ENCODE data around the gene B4GALNT1. TPM values are rescaled to one million over a fixed set of nuclear protein-coding genes. Genes with fewer than 3 reads are reported as not detected.

Gene B4GALNT1
- total and polyA plus RNA-seq, 9 of the 15 experiments (the other 6 are each of a cell fraction or from before 2014, with no cell fraction given) = 1.0 to 32.2 (median 9.8) TPM

DNA sequence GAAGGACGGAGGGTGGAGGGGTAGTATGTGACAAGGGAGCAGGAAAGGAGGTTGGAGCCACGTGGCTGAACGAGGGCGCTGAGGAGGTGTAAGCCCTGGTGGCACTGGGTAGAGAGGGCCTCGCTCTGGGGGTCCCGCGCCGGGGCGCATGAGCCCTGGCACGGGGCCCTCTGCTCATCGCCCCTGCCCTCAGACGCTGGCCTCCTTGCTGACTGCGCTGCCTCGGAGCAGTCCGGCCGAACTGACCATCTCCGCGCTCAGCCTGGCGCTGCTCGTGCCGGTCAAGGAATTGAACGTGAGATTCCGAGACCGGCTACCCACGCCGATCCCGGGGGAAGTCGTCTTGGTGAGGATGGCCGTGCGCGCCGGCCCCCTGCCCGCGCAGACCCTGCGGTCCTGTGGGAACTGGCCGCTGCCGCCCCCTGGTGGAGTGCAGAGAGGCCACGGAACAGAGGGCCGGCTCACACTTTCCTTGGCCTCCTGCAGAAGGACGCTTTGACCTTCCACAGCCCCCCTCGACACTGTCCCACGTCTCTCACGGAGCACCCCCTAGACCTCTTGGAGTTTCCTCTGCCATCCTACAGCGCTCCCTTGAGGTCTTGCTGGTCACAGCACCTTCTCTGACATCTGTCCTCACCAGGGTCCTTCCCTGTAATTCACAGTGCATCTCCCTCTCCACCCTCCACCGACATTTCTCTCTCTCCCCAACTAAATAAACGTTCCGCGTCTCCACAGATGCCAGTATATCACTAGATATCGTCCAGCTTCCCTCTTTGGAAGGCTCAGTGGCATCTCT is 11.3 kb downstream of the B4GALNT1 start (continued):
- TF ChIP-seq, protein P1, sequence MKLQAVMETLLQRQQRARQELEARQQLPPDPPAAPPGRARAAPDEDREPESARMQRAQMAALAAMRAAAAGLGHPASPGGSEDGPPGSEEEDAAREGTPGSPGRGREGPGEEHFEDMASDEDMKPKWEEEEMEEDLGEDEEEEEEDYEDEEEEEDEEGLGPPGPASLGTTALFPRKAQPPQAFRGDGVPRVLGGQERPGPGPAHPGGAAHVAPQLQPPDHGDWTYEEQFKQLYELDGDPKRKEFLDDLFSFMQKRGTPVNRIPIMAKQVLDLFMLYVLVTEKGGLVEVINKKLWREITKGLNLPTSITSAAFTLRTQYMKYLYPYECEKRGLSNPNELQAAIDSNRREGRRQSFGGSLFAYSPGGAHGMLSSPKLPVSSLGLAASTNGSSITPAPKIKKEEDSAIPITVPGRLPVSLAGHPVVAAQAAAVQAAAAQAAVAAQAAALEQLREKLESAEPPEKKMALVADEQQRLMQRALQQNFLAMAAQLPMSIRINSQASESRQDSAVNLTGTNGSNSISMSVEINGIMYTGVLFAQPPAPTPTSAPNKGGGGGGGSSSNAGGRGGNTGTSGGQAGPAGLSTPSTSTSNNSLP (IDR thresholded peaks at IDR 0.05; ENCODE audit: borderline replicate concordance, low read depth, low read length) = no peak
- TF ChIP-seq ZFP30 (CRISPR knock-in tag; IDR thresholded peaks at IDR 0.05; ENCODE audit: borderline replicate concordance) = no peak
- TF ChIP-seq ZBTB8A (IDR thresholded peaks at IDR 0.05; ENCODE audit: partially characterized antibody) = no peak
- TF ChIP-seq CXXC5 (CRISPR knock-in tag; IDR thresholded peaks at IDR 0.05) = peak; percentile 70; the same call in 1 of the 2 replicates
- no peak for TF ChIP-seq DACH1 (IDR thresholded peaks at IDR 0.05; ENCODE audit: partially characterized antibody)
- TF ChIP-seq, protein P2, sequence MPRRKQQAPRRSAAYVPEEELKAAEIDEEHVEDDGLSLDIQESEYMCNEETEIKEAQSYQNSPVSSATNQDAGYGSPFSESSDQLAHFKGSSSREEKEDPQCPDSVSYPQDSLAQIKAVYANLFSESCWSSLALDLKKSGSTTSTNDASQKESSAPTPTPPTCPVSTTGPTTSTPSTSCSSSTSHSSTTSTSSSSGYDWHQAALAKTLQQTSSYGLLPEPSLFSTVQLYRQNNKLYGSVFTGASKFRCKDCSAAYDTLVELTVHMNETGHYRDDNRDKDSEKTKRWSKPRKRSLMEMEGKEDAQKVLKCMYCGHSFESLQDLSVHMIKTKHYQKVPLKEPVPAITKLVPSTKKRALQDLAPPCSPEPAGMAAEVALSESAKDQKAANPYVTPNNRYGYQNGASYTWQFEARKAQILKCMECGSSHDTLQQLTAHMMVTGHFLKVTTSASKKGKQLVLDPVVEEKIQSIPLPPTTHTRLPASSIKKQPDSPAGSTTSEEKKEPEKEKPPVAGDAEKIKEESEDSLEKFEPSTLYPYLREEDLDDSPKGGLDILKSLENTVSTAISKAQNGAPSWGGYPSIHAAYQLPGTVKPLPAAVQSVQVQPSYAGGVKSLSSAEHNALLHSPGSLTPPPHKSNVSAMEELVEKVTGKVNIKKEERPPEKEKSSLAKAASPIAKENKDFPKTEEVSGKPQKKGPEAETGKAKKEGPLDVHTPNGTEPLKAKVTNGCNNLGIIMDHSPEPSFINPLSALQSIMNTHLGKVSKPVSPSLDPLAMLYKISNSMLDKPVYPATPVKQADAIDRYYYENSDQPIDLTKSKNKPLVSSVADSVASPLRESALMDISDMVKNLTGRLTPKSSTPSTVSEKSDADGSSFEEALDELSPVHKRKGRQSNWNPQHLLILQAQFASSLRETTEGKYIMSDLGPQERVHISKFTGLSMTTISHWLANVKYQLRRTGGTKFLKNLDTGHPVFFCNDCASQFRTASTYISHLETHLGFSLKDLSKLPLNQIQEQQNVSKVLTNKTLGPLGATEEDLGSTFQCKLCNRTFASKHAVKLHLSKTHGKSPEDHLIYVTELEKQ (CRISPR knock-in tag; IDR thresholded peaks at IDR 0.05) = no peak
- no peak for TF ChIP-seq ZNF253 (CRISPR knock-in tag; conservative IDR thresholded peaks at IDR 0.05)
- TF ChIP-seq HDAC2 (IDR thresholded peaks at IDR 0.05) = no peak
- TF ChIP-seq, protein P3, sequence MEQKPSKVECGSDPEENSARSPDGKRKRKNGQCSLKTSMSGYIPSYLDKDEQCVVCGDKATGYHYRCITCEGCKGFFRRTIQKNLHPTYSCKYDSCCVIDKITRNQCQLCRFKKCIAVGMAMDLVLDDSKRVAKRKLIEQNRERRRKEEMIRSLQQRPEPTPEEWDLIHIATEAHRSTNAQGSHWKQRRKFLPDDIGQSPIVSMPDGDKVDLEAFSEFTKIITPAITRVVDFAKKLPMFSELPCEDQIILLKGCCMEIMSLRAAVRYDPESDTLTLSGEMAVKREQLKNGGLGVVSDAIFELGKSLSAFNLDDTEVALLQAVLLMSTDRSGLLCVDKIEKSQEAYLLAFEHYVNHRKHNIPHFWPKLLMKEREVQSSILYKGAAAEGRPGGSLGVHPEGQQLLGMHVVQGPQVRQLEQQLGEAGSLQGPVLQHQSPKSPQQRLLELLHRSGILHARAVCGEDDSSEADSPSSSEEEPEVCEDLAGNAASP (IDR thresholded peaks at IDR 0.05) = no peak
- no peak for TF ChIP-seq FOS (IDR thresholded peaks at IDR 0.05; ENCODE audit: extremely low read depth, insufficient read length)
- no peak for TF ChIP-seq HDAC6 (IDR thresholded peaks at IDR 0.05; ENCODE audit: low read depth, low read length)
- no peak for TF ChIP-seq ZNF316 (IDR thresholded peaks at IDR 0.05)
- no peak for TF ChIP-seq TAL1 (IDR thresholded peaks at IDR 0.05)
- TF ChIP-seq FOXJ2 (tag; IDR thresholded peaks at IDR 0.05) = no peak
- TF ChIP-seq NR3C1 (CRISPR knock-in tag; IDR thresholded peaks at IDR 0.05) = no peak
- TF ChIP-seq ZNF444 (CRISPR knock-in tag; IDR thresholded peaks at IDR 0.05) = no peak
- TF ChIP-seq GABPA (tag; conservative IDR thresholded peaks at IDR 0.05; ENCODE audit: low read depth) = no peak
- no peak for TF ChIP-seq BDP1 (IDR thresholded peaks at IDR 0.05; ENCODE audit: insufficient read depth, insufficient read length)
- no peak for TF ChIP-seq HCFC1 (IDR thresholded peaks at IDR 0.05; ENCODE audit: low read depth, low read length)
- no peak for TF ChIP-seq ELF1 (tag; IDR thresholded peaks at IDR 0.05)
- no peak for TF ChIP-seq NFYB (IDR thresholded peaks at IDR 0.05; ENCODE audit: extremely low read depth, insufficient read length)
- no peak for TF ChIP-seq ZNF124 (CRISPR knock-in tag; IDR thresholded peaks at IDR 0.05)
- 0 out of 2 replicates have a peak, but pooled peaks have one; percentile 60 for TF ChIP-seq SMAD4 (CRISPR knock-in tag; conservative IDR thresholded peaks at IDR 0.05)
- TF ChIP-seq BRD4 (IDR thresholded peaks at IDR 0.05) = no peak
- no peak for TF ChIP-seq ZZZ3 (IDR thresholded peaks at IDR 0.05)
